H1 (cell line): Measurements from ENCODE around the gene NEMF. TPM values are rescaled to one million over a fixed set of nuclear protein-coding genes. Genes with fewer than 3 reads are reported as not detected.

Experiments
- CTCF ChIA-PET: fragments of 300-600 bp; sonication (Branson Sonifier 250); formaldehyde crosslinking; loops from one replicate; lab custom pipeline; 2021; ENCODE audit not compliant: partially characterized antibody; lab: Charles Lee
- POLR2A ChIA-PET: fragments of 300-600 bp; sonication (Branson Sonifier 250); formaldehyde crosslinking; loops from one replicate; lab custom pipeline; 2021; ENCODE audit warnings: inconsistent platforms; ENCODE audit not compliant: partially characterized antibody; lab: Charles Lee
- DNase-seq, 2 experiments: peaks; one replicate each; pipeline versions ENCODE4 v3.0.0 to v3.0.0-alpha.2; 2010 to 2022; ENCODE audit warnings: low spot score in 2 of 2, low read depth in 1 of 2, mixed read lengths in 1 of 2
- FAIRE-seq: peaks from 2 replicates; lab custom pipeline; 2011; peaks lifted over from hg19 to GRCh38; lab: Jason Lieb, UNC
- H2AFZ ChIP-seq: 2 replicates; pipeline ENCODE4 v1.8.1; 2012; ENCODE audit warnings: low read length, inconsistent platforms
- H2AK5ac ChIP-seq: 2 replicates; pipeline ENCODE4 v1.6.1; 2013; ENCODE audit warnings: low read depth, low read length
- H2BK120ac ChIP-seq: replicated peaks from 2 replicates; pipeline ENCODE3; 2013; ENCODE audit warnings: low read depth, low read length, inconsistent platforms
- H2BK12ac ChIP-seq: 2 replicates; pipeline ENCODE4 v1.6.1; 2013; ENCODE audit warnings: low read depth, low read length
- H2BK15ac ChIP-seq: 2 replicates; pipeline ENCODE4 v1.6.1; 2013; ENCODE audit warnings: low read length
- H2BK20ac ChIP-seq: 2 replicates; pipeline ENCODE4 v1.6.1; 2013; ENCODE audit warnings: low read length
- H2BK5ac ChIP-seq: 2 replicates; pipeline ENCODE4 v1.6.1; 2013; ENCODE audit warnings: low read depth, low read length
- H3K14ac ChIP-seq: 2 replicates; pipeline ENCODE4 v1.6.1; 2013; ENCODE audit warnings: inconsistent platforms; ENCODE audit not compliant: insufficient read length
- H3K18ac ChIP-seq: 2 replicates; pipeline ENCODE4 v1.6.1; 2013; ENCODE audit warnings: low read length; ENCODE audit errors: extremely low read depth
- H3K23ac ChIP-seq: 2 replicates; pipeline ENCODE4 v1.6.1; 2013; ENCODE audit warnings: inconsistent platforms; ENCODE audit not compliant: insufficient read length
- H3K23me2 ChIP-seq: 2 replicates; pipeline ENCODE4 v1.6.1; 2013; ENCODE audit warnings: low read depth, low read length
- H3K27ac ChIP-seq: 2 replicates; pipeline ENCODE4 v1.6.1; 2011; ENCODE audit warnings: low read depth, low read length, inconsistent platforms
- H3K27me3 ChIP-seq, 4 experiments: replicated peaks in 1 of 4; 1 replicate in 1 of 4; 2 replicates in 3 of 4; pipeline versions ENCODE4 v1.6.1 to v1.8.1; 2011 to 2013; ENCODE audit warnings: low read length in 3 of 4, mild to moderate bottlenecking in 3 of 4, inconsistent platforms in 2 of 4, mixed read lengths in 2 of 4, moderate library complexity in 1 of 4; ENCODE audit not compliant: control insufficient read depth in 3 of 4, insufficient read depth in 3 of 4; ENCODE audit errors: extremely low read depth in 1 of 4
- H3K36me3 ChIP-seq, 4 experiments: 2 replicates each; pipeline versions ENCODE4 v1.6.1 to v1.8.1; 2011 to 2013; ENCODE audit warnings: mild to moderate bottlenecking in 4 of 4, low read length in 3 of 4, moderate library complexity in 2 of 4, control low read depth in 1 of 4, inconsistent platforms in 1 of 4; ENCODE audit not compliant: insufficient read depth in 4 of 4, control insufficient read depth in 2 of 4
- H3K4ac ChIP-seq: replicated peaks from 2 replicates; pipeline ENCODE3; 2013; ENCODE audit warnings: low read length, low read depth, mixed read lengths, inconsistent platforms; ENCODE audit not compliant: insufficient read length
- H3K4me1 ChIP-seq, 4 experiments: replicated peaks in 1 of 4; 1 replicate in 1 of 4; 2 replicates in 3 of 4; pipeline versions ENCODE4 v1.6.1 to v1.8.1; 2011 to 2013; ENCODE audit warnings: low read length in 3 of 4, inconsistent platforms in 2 of 4, mixed read lengths in 1 of 4; ENCODE audit not compliant: insufficient read depth in 4 of 4, control insufficient read depth in 3 of 4
- H3K4me2 ChIP-seq, 2 experiments: 2 replicates each; pipeline versions ENCODE4 v1.6.1 to v1.8.1; 2011 to 2013; ENCODE audit warnings: low read depth in 2 of 2, low read length in 2 of 2, control low read depth in 1 of 2, inconsistent platforms in 1 of 2, mild to moderate bottlenecking in 1 of 2; ENCODE audit not compliant: insufficient read depth in 1 of 2
- H3K4me3 ChIP-seq, 4 experiments: fragments of 200-600, 300-600 bp in 1 of 4; sonication (generic), shearing (Covaris generic), sonication (Bioruptor Twin) in 1 of 4; 2 replicates each; pipeline versions ENCODE4 v1.5.1 to v1.8.1; 2011 to 2016; ENCODE audit warnings: low read length in 4 of 4, low read depth in 3 of 4, control low read depth in 2 of 4, inconsistent platforms in 2 of 4, mild to moderate bottlenecking in 2 of 4, mixed read lengths in 1 of 4, moderate library complexity in 1 of 4; ENCODE audit not compliant: insufficient read depth in 2 of 4; ENCODE audit errors: extremely low read depth in 1 of 4
- H3K56ac ChIP-seq: replicated peaks from 2 replicates; pipeline ENCODE3; 2013; ENCODE audit warnings: low read depth, mild to moderate bottlenecking, mixed read lengths, low read length, inconsistent platforms; ENCODE audit not compliant: insufficient read length
- H3K79me1 ChIP-seq: 2 replicates; pipeline ENCODE4 v1.6.1; 2013; ENCODE audit warnings: low read depth, low read length, control low read depth
- H3K79me2 ChIP-seq, 2 experiments: 2 replicates each; pipeline versions ENCODE4 v1.6.1 to v1.8.1; 2012 to 2013; ENCODE audit warnings: low read length in 2 of 2, mild to moderate bottlenecking in 2 of 2, inconsistent platforms in 1 of 2; ENCODE audit not compliant: insufficient read depth in 2 of 2, control insufficient read depth in 1 of 2
- H3K9ac ChIP-seq, 4 experiments: replicated peaks in 1 of 4; 1 replicate in 1 of 4; 2 replicates in 3 of 4; pipeline versions ENCODE4 v1.6.1 to v1.8.1; 2011 to 2013; ENCODE audit warnings: low read depth in 3 of 4, low read length in 3 of 4, control low read depth in 2 of 4, mild to moderate bottlenecking in 2 of 4, moderate library complexity in 2 of 4, inconsistent platforms in 1 of 4; ENCODE audit errors: extremely low read depth in 1 of 4
- H3K9me3 ChIP-seq, 2 experiments: 2 replicates each; pipeline versions ENCODE4 v1.6.1 to v1.8.1; 2012 to 2013; ENCODE audit warnings: mild to moderate bottlenecking in 2 of 2, moderate library complexity in 2 of 2, control low read depth in 1 of 2, inconsistent platforms in 1 of 2, low read depth in 1 of 2, low read length in 1 of 2, mixed read lengths in 1 of 2; ENCODE audit not compliant: insufficient read depth in 2 of 2
- H4K20me1 ChIP-seq, 2 experiments: replicated peaks in 1 of 2; 2 replicates each; pipeline versions ENCODE3 to v1.8.1; 2011 to 2013; ENCODE audit warnings: inconsistent platforms in 2 of 2, low read length in 2 of 2, mild to moderate bottlenecking in 1 of 2; ENCODE audit not compliant: insufficient read depth in 2 of 2, control insufficient read depth in 1 of 2
- H4K5ac ChIP-seq: 2 replicates; pipeline ENCODE4 v1.6.1; 2013; ENCODE audit warnings: low read length, low read depth, mixed read lengths, inconsistent platforms; ENCODE audit not compliant: insufficient read length
- H4K8ac ChIP-seq: 2 replicates; pipeline ENCODE4 v1.8.0; 2013; ENCODE audit warnings: mild to moderate bottlenecking, moderate library complexity, low read length, inconsistent platforms; ENCODE audit not compliant: insufficient read depth; ENCODE audit errors: extremely low read depth
- H4K91ac ChIP-seq: replicated peaks from 2 replicates; pipeline ENCODE3; 2013; ENCODE audit warnings: low read length, mixed read lengths, inconsistent platforms; ENCODE audit not compliant: insufficient read length
- BCL11A ChIP-seq, 2 experiments: IDR thresholded peaks; one replicate each; pipeline ENCODE4 v1.6.1; 2011; ENCODE audit warnings: low read depth in 2 of 2, low read length in 2 of 2, mild to moderate bottlenecking in 2 of 2
- CEBPB ChIP-seq: IDR thresholded peaks from 2 replicates; pipeline ENCODE4 v1.6.1; 2012; ENCODE audit warnings: low read depth, low read length
- CHD1 ChIP-seq: IDR thresholded peaks from 2 replicates; pipeline ENCODE4 v1.6.1; 2012; ENCODE audit warnings: low read depth, low read length, improper control_type of control experiment
- HDAC2 ChIP-seq, 2 experiments: fragments of 300-600 bp in 1 of 2; sonication (generic) in 1 of 2; IDR thresholded peaks; 2 replicates each; pipeline ENCODE4 v1.6.1; 2011 to 2012; ENCODE audit warnings: low read depth in 2 of 2, low read length in 2 of 2, mild to moderate bottlenecking in 2 of 2, moderate library complexity in 2 of 2, borderline replicate concordance in 1 of 2, inconsistent platforms in 1 of 2
- NANOG ChIP-seq: IDR thresholded peaks from 2 replicates; pipeline ENCODE4 v1.6.1; 2011; ENCODE audit warnings: low read length, low read depth, mild to moderate bottlenecking, inconsistent platforms; ENCODE audit not compliant: insufficient read depth, poor library complexity, severe bottlenecking
- POU5F1 ChIP-seq: IDR thresholded peaks from 2 replicates; pipeline ENCODE4 v1.6.1; 2011; ENCODE audit warnings: low read depth, mild to moderate bottlenecking, low read length, moderate library complexity
- RBBP5 ChIP-seq: IDR thresholded peaks from 2 replicates; pipeline ENCODE4 v1.7.1; 2012; ENCODE audit warnings: low read depth, mild to moderate bottlenecking, inconsistent platforms, low read length, moderate library complexity, borderline replicate concordance
- SP4 ChIP-seq: IDR thresholded peaks from 2 replicates; pipeline ENCODE4 v1.6.1; 2012; ENCODE audit warnings: low read length, inconsistent platforms
- WGBS, 2 experiments: shearing (Covaris generic) in 1 of 2; methylation state at CpG; one replicate each; pipeline versions ENCODE4 v1.1.6 to v1.1.7; 2013 to 2015; ENCODE audit warnings: low lambda C conversion rate in 2 of 2, mixed read lengths in 2 of 2, inconsistent platforms in 1 of 2, low coverage in 1 of 2, missing lambda C conversion rate in 1 of 2; ENCODE audit not compliant: insufficient replicate concordance in 2 of 2, insufficient coverage in 1 of 2, insufficient read length in 1 of 2; ENCODE audit errors: extremely low coverage in 1 of 2, missing lambda C conversion rate in 1 of 2; 5-methylcytosine and 5-hydroxymethylcytosine counted together
- polyA plus RNA-seq, 7 experiments: library from polyadenylated mRNA; depleted of rRNA in 3 of 7; stranded (reverse) in 5 of 7; unstranded in 2 of 7; fragments of >200 nt in 5 of 7; fragments of 200-250 nt in 2 of 7; gene quantifications; 1 replicate in 5 of 7; 2 replicates in 1 of 7; 4 replicates in 1 of 7; pipeline versions ENCODE4 v1.2.1 to v1.2.3, GENCODE V29; 2011 to 2013; ENCODE audit warnings: missing spikeins in 2 of 7, mixed read lengths in 2 of 7
- total RNA-seq: library from RNA; stranded (reverse); fragmentation: NEBNext Ultra II Directional; extraction: Animal tissue kit (Norgen Biotek cat#: 25700); gene quantifications from 2 replicates; pipeline ENCODE4 v1.2.1, GENCODE V29; 2021

The NEMF gene
- total and polyA plus RNA-seq, 2 of the 8 experiments (the other 6 are each of a cell fraction or from before 2014, with no cell fraction given), result 8.3 to 45.5 TPM

DNA sequence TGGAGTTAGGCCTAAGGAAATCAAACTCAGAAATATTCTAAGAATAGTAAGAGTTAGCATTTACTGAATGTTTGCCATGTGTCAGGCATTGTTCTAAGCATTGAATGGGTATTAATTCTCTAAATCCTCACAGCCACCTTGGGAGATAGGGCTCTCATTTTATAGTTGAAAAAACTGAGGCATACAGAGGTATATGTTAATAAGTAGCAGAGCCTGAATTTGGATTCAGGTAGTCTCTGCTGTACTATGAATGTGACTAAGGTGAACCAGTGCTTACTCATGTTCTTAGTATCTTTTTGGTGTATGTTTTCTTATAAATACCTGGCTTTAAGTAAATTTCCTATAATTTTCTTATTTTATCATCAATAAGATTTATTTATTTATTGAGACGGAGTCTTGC lies 48.4 kb upstream of the NEMF start:
- Histone ChIP-seq H4K5ac (no peak overlapping the region), H3K4me1 (no peaks in the 10 kb centered on the region), H3K79me1 (no peaks in the 10 kb centered on the region), H2BK15ac (no peak overlapping the region), H3K36me3 (peaks cover 0 to 3% (median 0%) of the 10 kb centered on the region in 4 experiments; a peak in 1 of 8 replicates), H2AFZ (no peak overlapping the region), H2BK20ac (no peak overlapping the region), H3K27me3 (no peaks in the 10 kb centered on the region), H3K9me3 (no peaks in the 10 kb centered on the region), H3K27ac (no peak overlapping the region), H2BK120ac (no peak overlapping the region), H3K56ac (no peak overlapping the region), H4K8ac (no peak overlapping the region), H2BK12ac (no peak overlapping the region), H3K18ac (no peak overlapping the region), H3K9ac (no peak overlapping the region), H3K4ac (no peak overlapping the region), H2AK5ac (no peak overlapping the region), H4K20me1 (peaks cover 0 to 3% of the 10 kb centered on the region in 2 experiments), H3K79me2 (peaks cover 0 to 20% of the 10 kb centered on the region in 2 experiments; a peak in 3 of 4 replicates), H3K4me3 (no peak overlapping the region), H4K91ac (no peak overlapping the region), H3K23me2 (no peaks in the 10 kb centered on the region), H3K14ac (no peak overlapping the region), H3K23ac (no peak overlapping the region), H3K4me2 (no peak overlapping the region), H2BK5ac (no peak overlapping the region)
- DNase-seq (no peak), FAIRE-seq (no peak)
- WGBS, 2 experiments, result 100% methylated on average over 1 of the region's 1 CpG; no CpG with 5 or more reads in 1 of the 2 experiments
- ChIA-PET POLR2A (no interaction called here), CTCF (interaction anchor here (1.3 to 1.6 kb wide), 2 partner anchors 9 to 162 kb away, joined by 3 to 4 read pairs; partner anchors contain the start of gene ARF6)
- TF ChIP-seq CEBPB (no peak), HDAC2 (IDR thresholded peaks at IDR 0.05; ENCODE audit: borderline replicate concordance in 1 of 2, low read depth in 2 of 2, low read length in 2 of 2) (no peak), RBBP5 (no peak), NANOG (no peak), POU5F1 (no peak), CHD1 (no peak), SP4 (no peak), BCL11A (IDR thresholded peaks at IDR 0.05; ENCODE audit: low read depth in 2 of 2, low read length in 2 of 2) (no peak)
